SK-N-SH treated with all-trans-retinoic acid at 6 μM for 48 hours (cell line): ENCODE results near the gene RBM12.
A peak's percentile ranks its signal among the peaks of the same experiment; 100 is the strongest.

ENCODE experiments used
- ATAC-seq: fragments of 200-7000 bp; cut with Tn5 transposase; 3 replicates; pipeline ENCODE4 v1.9.1; 2020; ENCODE audit warnings: mild to moderate bottlenecking, moderate library complexity
- ARNTL ChIP-seq: fragments of 450-650 bp; formaldehyde crosslinking; IDR thresholded peaks from 2 replicates; pipeline ENCODE4 v1.5.0; 2020; ENCODE audit warnings: low read depth, mild to moderate bottlenecking, moderate library complexity, borderline replicate concordance
- BACH2 ChIP-seq: fragments of 250-450 bp; sonication (Bioruptor Pico); IDR thresholded peaks from 2 replicates; pipeline ENCODE4 v1.9.0; 2021; ENCODE audit warnings: mild to moderate bottlenecking, borderline replicate concordance
- CREB5 ChIP-seq: fragments of 250-450 bp; sonication (Bioruptor Pico); IDR thresholded peaks from 2 replicates; pipeline ENCODE4 v1.5.1; 2020; ENCODE audit warnings: low read depth, mild to moderate bottlenecking, moderate library complexity
- CSDC2 ChIP-seq: fragments of 250-450 bp; sonication (Bioruptor Pico); IDR thresholded peaks from 2 replicates; pipeline ENCODE4 v1.5.0; 2020; ENCODE audit warnings: mild to moderate bottlenecking, moderate library complexity
- ESRRG ChIP-seq: fragments of 250-450 bp; sonication (Bioruptor Pico); IDR thresholded peaks from 2 replicates; pipeline ENCODE4 v1.6.1; 2021; ENCODE audit warnings: mild to moderate bottlenecking
- GLIS3 ChIP-seq: fragments of 250-450 bp; sonication (Bioruptor Pico); IDR thresholded peaks from 2 replicates; pipeline ENCODE4 v1.5.0; 2020; ENCODE audit warnings: mild to moderate bottlenecking, moderate library complexity
- ISL1 ChIP-seq: fragments of 250-450 bp; sonication (Bioruptor Pico); IDR thresholded peaks from 2 replicates; pipeline ENCODE4 v2.1.2; 2022; ENCODE audit warnings: mild to moderate bottlenecking, moderate library complexity
- POU6F1 ChIP-seq: fragments of 250-450 bp; sonication (Bioruptor Pico); IDR thresholded peaks from 2 replicates; pipeline ENCODE4 v1.8.0; 2021; ENCODE audit warnings: low read depth, mild to moderate bottlenecking, moderate library complexity, borderline replicate concordance
- PPARA ChIP-seq: fragments of 250-450 bp; sonication (Bioruptor Pico); IDR thresholded peaks from 2 replicates; pipeline ENCODE4 v1.5.0; 2020; ENCODE audit warnings: mild to moderate bottlenecking, borderline replicate concordance
- RARB ChIP-seq: fragments of 250-450 bp; sonication (Bioruptor Pico); IDR thresholded peaks from 2 replicates; pipeline ENCODE4 v1.8.0; 2021; ENCODE audit warnings: mild to moderate bottlenecking, moderate library complexity
- SNAI2 ChIP-seq: fragments of 250-450 bp; sonication (Bioruptor Pico); IDR thresholded peaks from 2 replicates; pipeline ENCODE4 v1.5.0; 2020; ENCODE audit warnings: mild to moderate bottlenecking, moderate library complexity
- TCF4 ChIP-seq: fragments of 250-450 bp; sonication (Bioruptor Pico); IDR thresholded peaks from 2 replicates; pipeline ENCODE4 v1.8.0; 2021; ENCODE audit warnings: mild to moderate bottlenecking, moderate library complexity, borderline replicate concordance
- TOX ChIP-seq: fragments of 250-450 bp; sonication (Bioruptor Pico); IDR thresholded peaks from 2 replicates; pipeline ENCODE4 v1.8.0; 2021; ENCODE audit warnings: mild to moderate bottlenecking, moderate library complexity, borderline replicate concordance
- ZC3H10 ChIP-seq: fragments of 250-450 bp; sonication (Bioruptor Pico); IDR thresholded peaks from 2 replicates; pipeline ENCODE4 v1.5.1; 2021; ENCODE audit warnings: mild to moderate bottlenecking, moderate library complexity
- ZFP30 ChIP-seq: fragments of 450-650 bp; formaldehyde crosslinking; IDR thresholded peaks from 2 replicates; pipeline ENCODE4 v1.5.0; 2022; ENCODE audit warnings: mild to moderate bottlenecking, moderate library complexity
- ZNF565 ChIP-seq: fragments of 450-650 bp; formaldehyde crosslinking; conservative IDR thresholded peaks from 2 replicates; pipeline ENCODE4 v1.5.0; 2020; ENCODE audit warnings: low read depth, mild to moderate bottlenecking, moderate library complexity
- ZNF70 ChIP-seq: fragments of 450-650 bp; formaldehyde crosslinking; IDR thresholded peaks from 2 replicates; pipeline ENCODE4 v1.5.0; 2020; ENCODE audit warnings: mild to moderate bottlenecking, moderate library complexity
- ZNF8 ChIP-seq: fragments of 450-650 bp; formaldehyde crosslinking; IDR thresholded peaks from 2 replicates; pipeline ENCODE4 v1.5.0; 2020; ENCODE audit warnings: mild to moderate bottlenecking, moderate library complexity
- TF ChIP-seq, protein P1 (sequence below): fragments of 250-450 bp; sonication (Bioruptor Pico); IDR thresholded peaks from 2 replicates; pipeline ENCODE4 v1.5.0; 2020; ENCODE audit warnings: mild to moderate bottlenecking, moderate library complexity
- TF ChIP-seq, protein P2 (sequence below): fragments of 250-450 bp; sonication (Bioruptor Pico); IDR thresholded peaks from 2 replicates; pipeline ENCODE4 v1.8.0; 2020; ENCODE audit warnings: mild to moderate bottlenecking, moderate library complexity, borderline replicate concordance

RBM12 gene

GRCh38 chr20:35665949-35666288 lies 1.2 kb upstream of the RBM12 start:
- ATAC-seq, result no peak
- TF ChIP-seq ARNTL (no peak), RARB (CRISPR knock-in tag) (no peak), PPARA (CRISPR knock-in tag) (no peak), CSDC2 (CRISPR knock-in tag) (no peak), SNAI2 (CRISPR knock-in tag) (no peak), ZNF8 (no peak), TCF4 (CRISPR knock-in tag) (no peak), ZNF70 (CRISPR knock-in tag) (no peak), POU6F1 (no peak), BACH2 (CRISPR knock-in tag) (no peak)
- TF ChIP-seq, protein P1, sequence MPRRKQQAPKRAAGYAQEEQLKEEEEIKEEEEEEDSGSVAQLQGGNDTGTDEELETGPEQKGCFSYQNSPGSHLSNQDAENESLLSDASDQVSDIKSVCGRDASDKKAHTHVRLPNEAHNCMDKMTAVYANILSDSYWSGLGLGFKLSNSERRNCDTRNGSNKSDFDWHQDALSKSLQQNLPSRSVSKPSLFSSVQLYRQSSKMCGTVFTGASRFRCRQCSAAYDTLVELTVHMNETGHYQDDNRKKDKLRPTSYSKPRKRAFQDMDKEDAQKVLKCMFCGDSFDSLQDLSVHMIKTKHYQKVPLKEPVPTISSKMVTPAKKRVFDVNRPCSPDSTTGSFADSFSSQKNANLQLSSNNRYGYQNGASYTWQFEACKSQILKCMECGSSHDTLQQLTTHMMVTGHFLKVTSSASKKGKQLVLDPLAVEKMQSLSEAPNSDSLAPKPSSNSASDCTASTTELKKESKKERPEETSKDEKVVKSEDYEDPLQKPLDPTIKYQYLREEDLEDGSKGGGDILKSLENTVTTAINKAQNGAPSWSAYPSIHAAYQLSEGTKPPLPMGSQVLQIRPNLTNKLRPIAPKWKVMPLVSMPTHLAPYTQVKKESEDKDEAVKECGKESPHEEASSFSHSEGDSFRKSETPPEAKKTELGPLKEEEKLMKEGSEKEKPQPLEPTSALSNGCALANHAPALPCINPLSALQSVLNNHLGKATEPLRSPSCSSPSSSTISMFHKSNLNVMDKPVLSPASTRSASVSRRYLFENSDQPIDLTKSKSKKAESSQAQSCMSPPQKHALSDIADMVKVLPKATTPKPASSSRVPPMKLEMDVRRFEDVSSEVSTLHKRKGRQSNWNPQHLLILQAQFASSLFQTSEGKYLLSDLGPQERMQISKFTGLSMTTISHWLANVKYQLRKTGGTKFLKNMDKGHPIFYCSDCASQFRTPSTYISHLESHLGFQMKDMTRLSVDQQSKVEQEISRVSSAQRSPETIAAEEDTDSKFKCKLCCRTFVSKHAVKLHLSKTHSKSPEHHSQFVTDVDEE (CRISPR knock-in tag), result no peak

GRCh38 chr20:35663516-35664465 lies 909 bp downstream of the RBM12 start:
- ATAC-seq, result peak; percentile 46

More at GRCh38 chr20:35663516-35664465, 909 bp downstream of the RBM12 start:
- TF ChIP-seq ZC3H10, result no peak
- TF ChIP-seq, protein P2, sequence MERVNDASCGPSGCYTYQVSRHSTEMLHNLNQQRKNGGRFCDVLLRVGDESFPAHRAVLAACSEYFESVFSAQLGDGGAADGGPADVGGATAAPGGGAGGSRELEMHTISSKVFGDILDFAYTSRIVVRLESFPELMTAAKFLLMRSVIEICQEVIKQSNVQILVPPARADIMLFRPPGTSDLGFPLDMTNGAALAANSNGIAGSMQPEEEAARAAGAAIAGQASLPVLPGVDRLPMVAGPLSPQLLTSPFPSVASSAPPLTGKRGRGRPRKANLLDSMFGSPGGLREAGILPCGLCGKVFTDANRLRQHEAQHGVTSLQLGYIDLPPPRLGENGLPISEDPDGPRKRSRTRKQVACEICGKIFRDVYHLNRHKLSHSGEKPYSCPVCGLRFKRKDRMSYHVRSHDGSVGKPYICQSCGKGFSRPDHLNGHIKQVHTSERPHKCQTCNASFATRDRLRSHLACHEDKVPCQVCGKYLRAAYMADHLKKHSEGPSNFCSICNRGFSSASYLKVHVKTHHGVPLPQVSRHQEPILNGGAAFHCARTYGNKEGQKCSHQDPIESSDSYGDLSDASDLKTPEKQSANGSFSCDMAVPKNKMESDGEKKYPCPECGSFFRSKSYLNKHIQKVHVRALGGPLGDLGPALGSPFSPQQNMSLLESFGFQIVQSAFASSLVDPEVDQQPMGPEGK (CRISPR knock-in tag), result 0 out of 2 replicates have a peak, but pooled peaks have one; percentile 1
- no peak for TF ChIP-seq ZNF565 (CRISPR knock-in tag)
- no peak for TF ChIP-seq ARNTL
- no peak for TF ChIP-seq PPARA (CRISPR knock-in tag)
- TF ChIP-seq ZFP30 (CRISPR knock-in tag), result no peak
- no peak for TF ChIP-seq ZNF8
- TF ChIP-seq ESRRG (CRISPR knock-in tag), result 0 out of 2 replicates have a peak, but pooled peaks have one; percentile 9
- TF ChIP-seq TOX, result no peak
- TF ChIP-seq CREB5 (CRISPR knock-in tag), result peak; percentile 11; the same call in 1 of the 2 replicates
- no peak for TF ChIP-seq ISL1
- TF ChIP-seq GLIS3, result no peak
- TF ChIP-seq RARB (CRISPR knock-in tag), result no peak
- no peak for TF ChIP-seq POU6F1
